8988T (cell line): Measurements from ENCODE around the gene PDX1.

Source experiments
- DNase-seq: peaks from one replicate; pipeline ENCODE4 v3.0.0; 2011

PDX1 gene

GRCh38 chr13:27922883-27923612 lies 3.2 kb downstream of the PDX1 start:
- DNase-seq = no peak

GRCh38 chr13:27923794-27924528 lies 4.2 kb downstream of the PDX1 start:
- no peak for DNase-seq

- DNase-seq = no peak
These were observed 4.8 kb downstream of the PDX1 start for GRCh38 chr13:27924529-27925141.

GRCh38 chr13:27925220-27925991 lies 5.6 kb downstream of the PDX1 start:
- no peak for DNase-seq

- DNase-seq = no peak
These were observed 7.0 kb downstream of the PDX1 start for GRCh38 chr13:27926644-27927434.

GRCh38 chr13:27927444-27928352 lies 7.9 kb downstream of the PDX1 start:
- DNase-seq = no peak

- no peak for DNase-seq
These were observed 8.6 kb downstream of the PDX1 start for GRCh38 chr13:27928353-27928804.

GRCh38 chr13:27928805-27929753 lies 9.3 kb downstream of the PDX1 start:
- no peak for DNase-seq

GRCh38 chr13:27929868-27930267 lies 10.1 kb downstream of the PDX1 start:
- DNase-seq = no peak

GRCh38 chr13:27933118-27933517 lies 13.3 kb downstream of the PDX1 start:
- DNase-seq = no peak

- DNase-seq = no peak
These were observed 14.0 kb downstream of the PDX1 start for GRCh38 chr13:27933580-27934328.

- no peak for DNase-seq
These were observed 23.2 kb downstream of the PDX1 start for GRCh38 chr13:27942972-27943371.

GRCh38 chr13:27952876-27953675 lies 33.3 kb downstream of the PDX1 start:
- DNase-seq = no peak

GRCh38 chr13:27953676-27954405 lies 34.0 kb downstream of the PDX1 start:
- no peak for DNase-seq

- peak; percentile 32 for DNase-seq
These were observed 34.6 kb downstream of the PDX1 start for GRCh38 chr13:27954406-27954851.

GRCh38 chr13:27955014-27955591 lies 35.3 kb downstream of the PDX1 start:
- DNase-seq = no peak
